GM18520 (cell line): Measurements from ENCODE around the gene CLCA1.

ENCODE experiments used
- ATAC-seq: cut with Tn5 transposase; IDR thresholded peaks from one replicate; pipeline ENCODE4 v1.9.1; 2021; ENCODE audit not compliant: unreplicated experiment

The CLCA1 gene

GRCh38 chr1:86503406-86504136 lies 34.8 kb downstream of the CLCA1 start:
- no peak for ATAC-seq

GRCh38 chr1:86504137-86504479 lies 35.4 kb downstream of the CLCA1 start:
- no peak for ATAC-seq

GRCh38 chr1:86504895-86505563 lies 36.3 kb downstream of the CLCA1 start:
- ATAC-seq: no peak

- no peak for ATAC-seq
These were observed 36.8 kb downstream of the CLCA1 start for GRCh38 chr1:86505564-86505902.

GRCh38 chr1:86507935-86508582 lies 39.3 kb downstream of the CLCA1 start:
- no peak for ATAC-seq

GRCh38 chr1:86508583-86508969 lies 39.8 kb downstream of the CLCA1 start:
- no peak for ATAC-seq

- ATAC-seq: no peak
These were observed 46.9 kb downstream of the CLCA1 start for GRCh38 chr1:86515597-86515996.

- no peak for ATAC-seq
These were observed 47.6 kb downstream of the CLCA1 start for GRCh38 chr1:86516335-86516734.

- ATAC-seq: no peak
These were observed 48.6 kb downstream of the CLCA1 start for GRCh38 chr1:86517336-86517735.

- ATAC-seq: no peak
These were observed 52.2 kb downstream of the CLCA1 start for GRCh38 chr1:86520789-86521521.

- no peak for ATAC-seq
These were observed 52.8 kb downstream of the CLCA1 start for GRCh38 chr1:86521522-86521891.

GRCh38 chr1:86522240-86522639 lies 53.5 kb downstream of the CLCA1 start:
- ATAC-seq: no peak

- no peak for ATAC-seq
These were observed 55.1 kb downstream of the CLCA1 start for GRCh38 chr1:86523670-86524354.

GRCh38 chr1:86527306-86527705 lies 58.6 kb downstream of the CLCA1 start:
- no peak for ATAC-seq

GRCh38 chr1:86530211-86530845 lies 61.6 kb downstream of the CLCA1 start:
- ATAC-seq: no peak

GRCh38 chr1:86537928-86538695 lies 69.4 kb downstream of the CLCA1 start:
- no peak for ATAC-seq

GRCh38 chr1:86538775-86539174 lies 70.0 kb downstream of the CLCA1 start:
- no peak for ATAC-seq

GRCh38 chr1:86541859-86542258 lies 73.1 kb downstream of the CLCA1 start:
- ATAC-seq: no peak

GRCh38 chr1:86542631-86543030 lies 73.9 kb downstream of the CLCA1 start:
- no peak for ATAC-seq

- no peak for ATAC-seq
These were observed 78.1 kb downstream of the CLCA1 start, which contains the start of gene CLCA4 for GRCh38 chr1:86546787-86547221. CLCA4 (plus strand) TSS chr1:86547078; CDS start chr1:86547120, 42 bp downstream.
